Measurements from ENCODE around the gene TMEM273. TPM values are rescaled to one million over a fixed set of nuclear protein-coding genes. Genes with fewer than 3 reads are reported as not detected.

TMEM273 gene
- polyA plus RNA-seq, 1 donor (not counting 4 experiments of a cell fraction or from before 2014, with no cell fraction given) = not detected

GRCh38 chr10:49189422-49189821 lies 1.2 kb upstream of the TMEM273 start:
- no peak for FAIRE-seq
- H4K20me1 ChIP-seq (ENCODE audit: control insufficient read depth, extremely low read depth, insufficient read depth, low read length) = no peaks in the 10 kb centered on the region
- peaks cover 10% of the 10 kb centered on the region for H3K27me3 ChIP-seq (ENCODE audit: control insufficient read depth, extremely low read depth, insufficient read depth, low read length)
- H2AFZ ChIP-seq (ENCODE audit: control insufficient read depth, low read length) = no peak overlapping the region
- H3K36me3 ChIP-seq (ENCODE audit: control insufficient read depth in 2 of 2, extremely low read depth in 1 of 2, insufficient read depth in 2 of 2, low read length in 2 of 2) = no peaks in the 10 kb centered on the region
- H3K27ac ChIP-seq (ENCODE audit: control insufficient read depth, insufficient read depth, low read length) = no peak overlapping the region
- no peaks in the 10 kb centered on the region for H3K9me3 ChIP-seq (ENCODE audit: control insufficient read depth, low read depth, low read length)
- DNase-seq (ENCODE audit: low read depth, low spot score) = no peak
- no peak overlapping the region for H3K4me3 ChIP-seq (ENCODE audit: control insufficient read depth in 2 of 3, extremely low read depth in 1 of 3, insufficient read depth in 2 of 3, low read depth in 1 of 3, low read length in 3 of 3)
- TF ChIP-seq CTCF (optimal IDR thresholded peaks at IDR 0.05 in 1 of 3, IDR thresholded peaks at IDR 0.05 in 1 of 3, conservative IDR thresholded peaks at IDR 0.05 in 1 of 3; ENCODE audit: extremely low read depth in 1 of 3, insufficient read depth in 2 of 3, low read length in 3 of 3) = no peak
- TF ChIP-seq EZH2 (IDR thresholded peaks at IDR 0.05; ENCODE audit: low read length) = no peak
- no peak overlapping the region for H3K9ac ChIP-seq (ENCODE audit: control insufficient read depth, extremely low read depth, insufficient read depth, low read length)
- H3K4me1 ChIP-seq (ENCODE audit: control insufficient read depth, extremely low read depth, insufficient read depth, low read length) = no peaks in the 10 kb centered on the region
- no peak overlapping the region for H3K4me2 ChIP-seq (ENCODE audit: control insufficient read depth, extremely low read depth, insufficient read depth, low read depth, low read length)
- dilution Hi-C loops (cut with MboI; ENCODE audit: extremely low pct_ligation_motif_present, low sequenced_read_pairs) = no loop called here
- no peaks in the 10 kb centered on the region for H3K9me1 ChIP-seq (ENCODE audit: control insufficient read depth, extremely low read depth, insufficient read depth, low read length)
- H3K79me2 ChIP-seq (ENCODE audit: control insufficient read depth, insufficient read depth, low read length) = no peaks in the 10 kb centered on the region

GRCh38 chr10:49187044-49187484 lies 1.1 kb downstream of the TMEM273 start:
- H3K4me3 ChIP-seq (ENCODE audit: control insufficient read depth in 2 of 3, extremely low read depth in 1 of 3, insufficient read depth in 2 of 3, low read depth in 1 of 3, low read length in 3 of 3) = no peak overlapping the region
- no peaks in the 10 kb centered on the region for H3K4me1 ChIP-seq (ENCODE audit: control insufficient read depth, extremely low read depth, insufficient read depth, low read length)
- no peaks in the 10 kb centered on the region for H4K20me1 ChIP-seq (ENCODE audit: control insufficient read depth, extremely low read depth, insufficient read depth, low read length)
- dilution Hi-C loops (cut with MboI; ENCODE audit: extremely low pct_ligation_motif_present, low sequenced_read_pairs) = no loop called here
- no peak overlapping the region for H2AFZ ChIP-seq (ENCODE audit: control insufficient read depth, low read length)
- no peak overlapping the region for H3K4me2 ChIP-seq (ENCODE audit: control insufficient read depth, extremely low read depth, insufficient read depth, low read depth, low read length)
- no peaks in the 10 kb centered on the region for H3K9me1 ChIP-seq (ENCODE audit: control insufficient read depth, extremely low read depth, insufficient read depth, low read length)
- no peaks in the 10 kb centered on the region for H3K36me3 ChIP-seq (ENCODE audit: control insufficient read depth in 2 of 2, extremely low read depth in 1 of 2, insufficient read depth in 2 of 2, low read length in 2 of 2)
- TF ChIP-seq EZH2 (IDR thresholded peaks at IDR 0.05; ENCODE audit: low read length) (no peak), CTCF (optimal IDR thresholded peaks at IDR 0.05 in 1 of 3, IDR thresholded peaks at IDR 0.05 in 1 of 3, conservative IDR thresholded peaks at IDR 0.05 in 1 of 3; ENCODE audit: extremely low read depth in 1 of 3, insufficient read depth in 2 of 3, low read length in 3 of 3) (no peak)
- FAIRE-seq (no peak), DNase-seq (ENCODE audit: low read depth, low spot score) (no peak)
- H3K27me3 ChIP-seq (ENCODE audit: control insufficient read depth, extremely low read depth, insufficient read depth, low read length) = peaks cover 10% of the 10 kb centered on the region
- no peak overlapping the region for H3K9ac ChIP-seq (ENCODE audit: control insufficient read depth, extremely low read depth, insufficient read depth, low read length)
- H3K27ac ChIP-seq (ENCODE audit: control insufficient read depth, insufficient read depth, low read length) = no peak overlapping the region
- H3K9me3 ChIP-seq (ENCODE audit: control insufficient read depth, low read depth, low read length) = no peaks in the 10 kb centered on the region
- no peaks in the 10 kb centered on the region for H3K79me2 ChIP-seq (ENCODE audit: control insufficient read depth, insufficient read depth, low read length)

Measured in keratinocyte (primary cell).